Measurements from ENCODE around the gene BPHL. TPM values are rescaled to one million over a fixed set of nuclear protein-coding genes. Genes with fewer than 3 reads are reported as not detected.
"Not testable (repeated sequence)": the region's sequence is repeated elsewhere in the genome, so short reads cannot be mapped to it uniquely, and the experiment has no call there.

The BPHL gene
- total RNA-seq, 1 experiment from 2014 or later = 31.3 TPM

DNA sequence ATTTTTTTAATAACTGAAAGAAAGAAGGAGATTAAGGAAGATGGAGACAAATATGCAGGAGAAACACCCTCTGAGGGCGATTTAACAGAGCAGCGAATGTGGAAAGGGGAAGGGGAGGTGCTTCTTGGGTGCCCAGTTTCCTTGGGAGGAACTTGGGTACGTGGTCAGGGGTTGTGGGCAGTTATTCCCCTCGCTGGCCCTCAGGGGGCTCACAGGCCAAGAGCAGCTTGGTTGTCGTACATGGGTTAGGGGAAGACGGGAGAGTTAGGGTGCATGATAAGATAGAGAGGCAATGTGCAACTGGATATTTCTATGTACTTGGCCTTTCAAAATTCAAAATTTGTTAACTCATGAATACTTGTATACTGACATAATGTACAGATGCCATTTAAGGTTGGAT is 45.9 kb downstream of the BPHL start (continued):
- TF ChIP-seq CEBPB (IDR thresholded peaks at IDR 0.05; ENCODE audit: low read depth) = no peak
- no peak for TF ChIP-seq CBX3 (IDR thresholded peaks at IDR 0.05; ENCODE audit: low read depth)
- no peak for TF ChIP-seq JUND (IDR thresholded peaks at IDR 0.05)
- no peak for TF ChIP-seq SP1 (IDR thresholded peaks at IDR 0.05; ENCODE audit: low read depth)
- TF ChIP-seq SRF (IDR thresholded peaks at IDR 0.05; ENCODE audit: low read depth) = no peak
- TF ChIP-seq SIN3A (IDR thresholded peaks at IDR 0.05; ENCODE audit: low read depth) = no peak
- no peak for TF ChIP-seq TCF7L2 (IDR thresholded peaks at IDR 0.05; ENCODE audit: borderline replicate concordance, extremely low read depth, insufficient read depth, insufficient read length)

DNA sequence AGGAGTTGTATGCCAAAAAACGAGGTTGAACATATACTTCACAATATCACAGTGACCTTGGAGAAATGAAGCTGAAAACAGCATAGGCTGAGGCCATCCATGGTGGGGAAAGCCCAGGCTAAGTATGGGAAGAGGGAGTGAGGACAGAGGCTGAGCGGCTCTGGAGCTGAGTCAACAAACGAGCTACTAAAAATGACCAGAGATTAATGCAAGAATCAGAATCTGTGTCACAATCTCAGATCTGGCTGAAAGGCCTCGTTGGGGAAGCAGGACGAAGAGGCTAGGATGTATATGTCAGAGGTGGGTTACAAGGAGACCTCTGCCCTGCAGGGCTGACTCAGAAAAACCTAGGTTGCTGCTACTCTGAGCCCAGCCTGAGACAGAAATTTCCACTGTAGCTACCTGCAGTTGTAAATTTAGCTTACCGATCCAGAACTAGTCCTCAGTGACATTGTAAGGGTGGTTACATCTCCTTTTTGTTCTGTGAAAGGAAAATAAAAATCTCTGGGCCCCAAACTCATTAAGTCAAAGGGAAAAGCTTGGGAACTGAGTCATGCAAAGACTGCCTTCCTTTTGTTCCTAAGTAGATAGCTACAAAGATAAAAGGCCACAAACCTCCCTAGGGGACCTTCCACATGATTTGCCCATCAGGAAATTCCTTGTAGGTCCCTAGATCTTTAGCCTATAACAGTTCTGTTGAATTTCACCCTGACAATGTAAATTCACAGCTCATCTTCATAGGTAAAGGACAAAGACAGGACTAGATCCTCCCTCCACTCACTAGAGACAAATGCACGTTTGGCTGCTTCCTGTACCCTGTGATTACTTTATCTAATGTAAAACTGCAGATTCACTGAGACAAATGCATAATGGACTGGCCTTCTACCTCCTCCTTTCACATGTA is 47.4 kb downstream of the BPHL start:
- CTCF ChIA-PET = interaction anchor here (1.2 kb wide), 1 partner anchor 86 kb away, joined by 5 read pairs; no protein-coding TSS in a partner anchor

DNA sequence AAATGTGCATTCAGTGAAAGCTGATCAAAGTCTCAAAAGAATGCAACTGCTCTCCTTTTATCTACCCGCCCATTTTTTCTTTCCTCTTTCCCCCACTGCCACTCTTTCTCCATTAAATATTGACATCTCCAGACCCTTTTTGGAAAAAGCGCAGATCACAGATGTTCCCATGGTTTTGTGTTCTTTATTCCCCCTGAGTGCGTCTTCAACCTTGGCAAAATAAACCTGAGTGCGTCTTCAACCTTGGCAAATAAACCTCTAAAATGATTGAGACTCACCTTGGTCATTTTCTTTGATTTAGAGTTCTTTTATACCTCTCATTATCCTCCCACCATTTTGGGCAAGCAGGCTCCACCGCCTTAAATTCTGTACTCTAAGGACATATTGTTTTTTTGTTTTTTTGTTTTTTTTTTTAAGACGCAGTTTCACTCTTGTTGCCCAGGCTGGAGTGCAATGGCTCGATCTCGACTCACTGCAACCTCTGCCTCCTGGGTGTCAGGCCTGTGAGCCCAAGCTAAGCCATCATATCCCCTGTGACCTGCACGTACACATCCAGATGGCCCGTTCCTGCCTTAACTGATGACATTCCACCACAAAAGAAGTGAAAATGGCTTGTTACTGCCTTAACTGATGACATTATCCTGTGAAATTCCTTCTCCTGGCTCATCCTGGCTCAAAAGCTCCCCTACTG is 48.2 kb downstream of the BPHL start:
- H2AFZ ChIP-seq (ENCODE audit: low read depth, low read length, poor library complexity, severe bottlenecking); intact Hi-C loops (cut with micrococcal nuclease); H3K36me3 ChIP-seq (ENCODE audit: control insufficient read depth in 1 of 2, insufficient read depth in 2 of 2, low read length in 2 of 2); H3K9me3 ChIP-seq (ENCODE audit: control insufficient read depth in 1 of 2, insufficient read depth in 1 of 2, low read depth in 1 of 2, low read length in 2 of 2); H3K4me3 ChIP-seq (replicated peaks in 1 of 2; ENCODE audit: low read depth in 1 of 2, low read length in 2 of 2); H3K27me3 ChIP-seq (ENCODE audit: insufficient read depth, low read length); ATAC-seq; H3K79me2 ChIP-seq (ENCODE audit: insufficient read depth, low read length); H3K27ac ChIP-seq (ENCODE audit: low read depth, low read length); DNase-seq (ENCODE audit: low read depth, low spot score); H3K9me2 ChIP-seq (ENCODE audit: insufficient read depth); BruUV-seq (replicated peaks); H3K9ac ChIP-seq (ENCODE audit: low read length); H4K20me1 ChIP-seq (ENCODE audit: insufficient read depth); CTCF ChIA-PET; RAD21 ChIA-PET (ENCODE audit: low non-redundant PET in 1 of 2, low total read pairs in 2 of 2, uncharacterized antibody in 2 of 2, unreplicated experiment in 2 of 2): not testable (repeated sequence)
- H3K4me2 ChIP-seq (ENCODE audit: low read length) = peak overlapping the region; percentile 53
- POLR2A ChIA-PET = interaction anchor here (1.1 kb wide), 1 partner anchor 9 kb away, joined by 5 read pairs; the partner anchor contains the start of gene TUBB2A
- peaks cover 16 to 42% of the 10 kb centered on the region in 2 experiments for H3K4me1 ChIP-seq (ENCODE audit: control insufficient read depth in 1 of 2, insufficient read depth in 2 of 2, low read length in 2 of 2)

More for the DNA sequence above, 47.4 kb downstream of the BPHL start:
- intact Hi-C loops (cut with micrococcal nuclease) = no loop called here
- Histone ChIP-seq H3K9me2 (ENCODE audit: insufficient read depth) (no peaks in the 10 kb centered on the region), H3K4me3 (replicated peaks in 1 of 2; ENCODE audit: low read depth in 1 of 2, low read length in 2 of 2) (peak overlapping the region in 1 of 2 experiments; percentile 11; a peak in 1 of 4 replicates), H3K4me2 (ENCODE audit: low read length) (peak overlapping the region; percentile 53), H3K79me2 (ENCODE audit: insufficient read depth, low read length) (no peaks in the 10 kb centered on the region), H3K9me3 (ENCODE audit: control insufficient read depth in 1 of 2, insufficient read depth in 1 of 2, low read depth in 1 of 2, low read length in 2 of 2) (no peaks in the 10 kb centered on the region), H3K9ac (ENCODE audit: low read length) (peak overlapping the region; percentile 15; the same call in 1 of the 2 replicates), H3K36me3 (ENCODE audit: control insufficient read depth in 1 of 2, insufficient read depth in 2 of 2, low read length in 2 of 2) (no peaks in the 10 kb centered on the region), H3K27me3 (ENCODE audit: insufficient read depth, low read length) (no peaks in the 10 kb centered on the region), H2AFZ (ENCODE audit: low read depth, low read length, poor library complexity, severe bottlenecking) (no peak overlapping the region), H3K4me1 (ENCODE audit: control insufficient read depth in 1 of 2, insufficient read depth in 2 of 2, low read length in 2 of 2) (peaks cover 16 to 43% of the 10 kb centered on the region in 2 experiments), H4K20me1 (ENCODE audit: insufficient read depth) (no peaks in the 10 kb centered on the region), H3K27ac (ENCODE audit: low read depth, low read length) (no peak overlapping the region)
- TF ChIP-seq FOSL1 (IDR thresholded peaks at IDR 0.05; ENCODE audit: low read depth) (0 out of 2 replicates have a peak, but pooled peaks have one; percentile 6), EZH2phosphoT487 (IDR thresholded peaks at IDR 0.05; ENCODE audit: borderline replicate concordance) (no peak)
- BruUV-seq (replicated peaks) = no TSS peak
- ChIA-PET POLR2A (interaction anchor here (1.1 kb wide), 1 partner anchor 9 kb away, joined by 5 read pairs; the partner anchor contains the start of gene TUBB2A), RAD21 (ENCODE audit: low non-redundant PET in 1 of 2, low total read pairs in 2 of 2, uncharacterized antibody in 2 of 2, unreplicated experiment in 2 of 2) (no interaction called here)
- ATAC-seq (no peak), DNase-seq (ENCODE audit: low read depth, low spot score) (no peak)

DNA sequence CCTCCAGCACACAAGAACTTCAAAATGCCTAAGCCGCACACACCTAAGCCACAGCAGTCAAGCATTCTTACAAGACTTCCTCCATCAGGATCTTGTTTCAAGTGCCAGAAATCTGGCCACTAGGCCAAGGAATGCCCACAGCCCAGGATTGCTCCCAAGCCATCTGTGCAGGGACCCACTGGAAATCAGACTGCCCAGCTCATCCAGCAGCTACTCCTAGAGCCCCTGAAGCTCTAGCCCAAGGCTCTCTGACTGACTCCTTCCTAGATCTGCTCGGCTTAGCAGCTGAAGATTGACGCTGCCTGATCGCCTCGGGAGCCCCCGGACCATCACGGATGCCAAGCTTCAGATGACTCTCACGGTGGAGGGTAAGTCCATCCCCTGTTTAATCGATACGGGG is 49.5 kb downstream of the BPHL start:
- CTCF ChIA-PET = not testable (repeated sequence)

More for the DNA sequence above, 49.5 kb downstream of the BPHL start:
- H3K4me2 ChIP-seq (ENCODE audit: low read length); H2AFZ ChIP-seq (ENCODE audit: low read depth, low read length, poor library complexity, severe bottlenecking); H3K9ac ChIP-seq (ENCODE audit: low read length); H3K27me3 ChIP-seq (ENCODE audit: insufficient read depth, low read length); intact Hi-C loops (cut with micrococcal nuclease); H3K36me3 ChIP-seq (ENCODE audit: control insufficient read depth in 1 of 2, insufficient read depth in 2 of 2, low read length in 2 of 2); H3K4me3 ChIP-seq (replicated peaks in 1 of 2; ENCODE audit: low read depth in 1 of 2, low read length in 2 of 2); ATAC-seq; H3K9me2 ChIP-seq (ENCODE audit: insufficient read depth); H4K20me1 ChIP-seq (ENCODE audit: insufficient read depth); RAD21 ChIA-PET (ENCODE audit: low non-redundant PET in 1 of 2, low total read pairs in 2 of 2, uncharacterized antibody in 2 of 2, unreplicated experiment in 2 of 2); H3K79me2 ChIP-seq (ENCODE audit: insufficient read depth, low read length); DNase-seq (ENCODE audit: low read depth, low spot score); H3K27ac ChIP-seq (ENCODE audit: low read depth, low read length); H3K9me3 ChIP-seq (ENCODE audit: control insufficient read depth in 1 of 2, insufficient read depth in 1 of 2, low read depth in 1 of 2, low read length in 2 of 2); POLR2A ChIA-PET; BruUV-seq (replicated peaks): not testable (repeated sequence)
- H3K4me1 ChIP-seq (ENCODE audit: control insufficient read depth in 1 of 2, insufficient read depth in 2 of 2, low read length in 2 of 2) = peaks cover 12 to 31% of the 10 kb centered on the region in 2 experiments

Measured in HCT116 (cell line).